AG08395 (cell line): ENCODE measurements around the gene ATAD3C.
"Not testable (repeated sequence)": the region's sequence is repeated elsewhere in the genome, so short reads cannot be mapped to it uniquely, and the experiment has no call there.

Source experiments
- DNase-seq: peaks from one replicate; pipeline ENCODE4 v3.0.0; 2012; ENCODE audit warnings: mixed read lengths, low spot score

The ATAD3C gene

DNA sequence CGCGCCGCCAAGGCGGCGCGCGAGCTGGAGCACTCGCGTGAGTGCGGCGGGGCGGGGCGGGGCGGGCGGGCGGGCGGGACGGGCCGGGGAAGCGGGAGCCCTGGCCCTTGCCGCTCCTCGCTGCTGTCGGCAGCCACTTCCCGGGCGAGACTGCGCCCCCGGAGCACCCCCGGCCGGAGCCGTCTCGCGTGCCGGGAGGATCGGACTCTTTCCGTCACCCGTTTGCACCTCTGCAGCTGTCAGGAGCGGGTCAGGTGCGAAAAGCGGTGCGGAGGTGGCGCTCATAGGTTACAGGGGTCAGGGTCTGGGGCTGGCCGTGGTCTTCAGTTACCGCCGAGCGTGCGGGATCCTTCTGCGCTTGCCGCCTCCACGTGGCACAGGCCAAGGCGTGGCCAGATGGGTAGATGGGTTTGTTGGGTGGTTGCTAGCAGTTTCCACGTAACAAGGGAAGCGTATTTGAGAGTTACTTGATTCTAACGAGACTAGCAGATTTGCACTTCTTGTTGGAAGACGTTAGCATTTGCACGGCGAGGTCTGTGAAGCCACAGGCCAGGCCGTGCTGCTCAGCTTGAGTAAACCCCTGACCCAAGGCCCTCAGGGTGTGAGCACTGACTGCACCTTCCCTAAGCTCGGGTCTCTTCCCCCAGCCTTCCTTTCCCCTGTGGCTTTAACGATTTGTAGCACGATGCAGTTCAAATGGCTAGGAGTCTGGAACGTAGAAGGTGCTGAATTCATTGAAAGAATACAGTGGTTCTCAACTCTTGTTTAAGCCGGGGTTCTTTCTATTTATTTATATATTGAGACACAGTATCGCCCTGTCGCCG lies 22.8 kb downstream of the ATAD3C start:
- DNase-seq, result peak; percentile 6

- DNase-seq, result not testable (repeated sequence)
Observed at GRCh38 chr1:1476011-1476410, 26.5 kb downstream of the ATAD3C start.

DNA sequence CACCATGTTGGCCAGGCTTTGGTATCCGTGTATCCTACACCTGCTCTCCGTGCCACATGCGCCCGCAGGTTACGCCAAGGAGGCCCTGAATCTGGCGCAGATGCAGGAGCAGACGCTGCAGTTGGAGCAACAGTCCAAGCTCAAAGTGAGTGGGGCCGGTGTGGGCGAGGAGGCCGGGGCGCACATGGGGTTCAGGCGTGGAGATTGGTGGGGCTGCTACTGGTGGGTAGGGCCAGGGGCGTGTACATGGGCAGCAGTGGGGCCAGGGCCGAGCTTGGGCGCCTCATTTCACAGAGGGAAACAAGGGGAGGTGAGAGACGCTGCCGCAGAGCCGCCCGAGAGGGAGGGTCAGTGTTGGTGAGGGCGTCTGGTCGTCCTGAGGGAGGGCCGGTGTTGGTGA lies 27.7 kb downstream of the ATAD3C start:
- no peak for DNase-seq

DNA sequence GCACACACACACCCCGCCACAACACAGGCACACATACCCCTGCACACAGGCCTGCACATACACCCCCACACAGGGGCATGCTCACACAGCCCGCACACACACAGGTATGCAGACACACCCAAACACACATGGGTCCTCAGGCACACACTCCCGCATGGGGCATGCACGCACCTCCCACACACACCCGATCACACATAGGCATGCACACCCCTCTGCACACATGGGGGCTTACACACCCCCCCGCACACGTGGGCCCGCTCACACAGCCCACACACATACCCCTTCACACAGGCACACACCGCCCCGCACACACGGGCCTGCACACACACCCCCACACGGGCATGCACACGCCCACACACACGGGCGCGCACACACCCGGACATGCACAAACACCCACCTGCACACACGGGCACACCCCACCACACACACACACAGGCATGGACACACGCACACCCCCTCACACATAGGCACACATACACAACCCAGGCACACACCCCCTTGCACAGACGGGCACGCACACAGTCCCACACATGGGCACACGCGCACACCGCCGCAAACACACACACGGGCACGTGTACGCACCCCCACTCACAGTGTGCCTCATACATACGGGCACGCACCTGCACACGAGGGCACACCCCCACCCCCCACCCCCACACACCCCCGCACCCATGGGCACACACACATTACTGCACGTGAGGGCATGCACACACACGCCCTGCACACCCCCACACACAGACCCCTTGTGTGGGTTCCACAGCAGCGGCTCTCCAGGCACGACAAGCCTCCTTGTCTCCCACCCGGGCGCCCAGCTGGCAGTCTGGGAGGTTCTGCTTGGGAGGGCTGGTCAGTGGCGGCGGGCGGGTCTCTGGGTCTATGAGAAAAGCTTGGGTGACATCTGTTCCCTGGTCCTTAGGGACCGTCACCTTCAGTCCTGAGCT lies 30.3 kb downstream of the ATAD3C start:
- no peak for DNase-seq

- not testable (repeated sequence) for DNase-seq
Observed at GRCh38 chr1:1480488-1480867, 31.0 kb downstream of the ATAD3C start.

DNA sequence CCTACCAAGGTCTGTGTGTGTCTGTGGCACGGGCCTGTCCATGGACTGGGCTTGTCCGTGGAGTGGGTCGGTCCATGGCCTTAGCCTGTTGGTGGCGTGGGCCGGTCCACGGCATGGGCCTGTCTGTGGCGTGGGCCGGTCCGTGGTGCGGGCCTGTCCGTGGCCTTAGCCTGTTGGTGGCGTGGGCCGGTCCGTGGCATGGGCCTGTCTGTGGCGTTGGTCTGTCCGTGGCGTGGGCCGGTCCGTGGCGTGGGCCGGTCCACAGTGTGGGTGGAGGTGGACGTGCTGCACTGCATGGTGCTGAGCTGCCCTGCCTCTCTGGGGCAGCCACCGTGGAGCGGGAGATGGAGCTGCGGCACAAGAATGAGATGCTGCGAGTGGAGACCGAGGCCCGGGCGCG lies 32.3 kb downstream of the ATAD3C start:
- DNase-seq, result not testable (repeated sequence)

DNA sequence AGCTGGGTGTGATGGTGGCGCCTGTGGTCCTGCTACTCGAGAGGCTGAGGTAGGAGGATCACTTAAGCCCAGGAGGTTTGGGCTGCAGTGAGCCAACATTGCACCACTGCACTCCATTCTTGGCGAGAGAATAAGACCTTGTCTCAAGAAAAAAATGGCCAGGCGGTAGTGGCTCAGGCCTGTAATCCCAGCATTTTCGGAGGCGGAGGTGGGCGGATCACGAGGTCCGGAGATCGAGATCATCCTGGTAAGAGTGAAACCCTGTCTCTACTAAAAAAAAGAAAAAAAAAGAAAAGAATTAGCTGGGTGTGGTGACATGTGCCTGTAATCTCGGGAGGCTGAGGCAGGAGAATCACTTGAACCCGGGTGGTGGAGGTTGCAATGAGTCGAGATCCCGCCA lies 33.4 kb downstream of the ATAD3C start:
- DNase-seq, result no peak

GRCh38 chr1:1483714-1484113 lies 34.2 kb downstream of the ATAD3C start:
- no peak for DNase-seq

DNA sequence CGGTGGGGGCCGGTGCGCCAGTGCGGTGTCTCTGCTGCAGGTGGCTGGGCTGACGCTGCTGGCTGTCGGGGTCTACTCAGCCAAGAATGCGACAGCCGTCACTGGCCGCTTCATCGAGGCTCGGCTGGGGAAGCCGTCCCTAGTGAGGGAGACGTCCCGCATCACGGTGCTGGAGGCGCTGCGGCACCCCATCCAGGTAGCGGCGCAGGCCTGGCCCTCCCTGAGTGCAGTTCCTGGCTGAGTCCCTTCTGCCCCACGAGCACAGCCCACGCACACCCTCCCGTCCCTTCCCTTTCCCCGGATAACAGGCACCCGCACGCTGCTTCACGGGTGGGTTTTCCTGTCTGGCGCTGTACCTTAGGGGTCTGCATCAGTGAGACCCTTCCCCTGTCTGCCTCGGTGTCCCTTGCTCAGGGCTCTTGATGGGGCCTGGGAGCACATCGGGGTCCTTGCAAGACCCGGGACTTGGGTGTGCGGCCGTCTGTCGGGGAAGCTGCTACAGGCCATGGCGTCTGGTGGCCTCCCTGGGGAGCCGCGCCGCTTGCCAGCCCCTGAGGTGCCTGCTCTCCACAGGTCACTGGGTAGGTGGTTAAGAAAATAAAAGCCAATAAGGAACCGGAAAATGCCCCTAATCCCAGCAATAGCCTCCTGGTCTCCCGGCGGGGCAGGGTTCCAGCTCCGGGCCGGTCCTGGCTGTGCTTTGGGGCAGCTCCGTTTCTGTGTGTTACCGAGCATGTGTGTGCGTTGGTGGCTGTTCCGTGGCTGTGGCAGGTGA lies 35.7 kb downstream of the ATAD3C start:
- not testable (repeated sequence) for DNase-seq

DNA sequence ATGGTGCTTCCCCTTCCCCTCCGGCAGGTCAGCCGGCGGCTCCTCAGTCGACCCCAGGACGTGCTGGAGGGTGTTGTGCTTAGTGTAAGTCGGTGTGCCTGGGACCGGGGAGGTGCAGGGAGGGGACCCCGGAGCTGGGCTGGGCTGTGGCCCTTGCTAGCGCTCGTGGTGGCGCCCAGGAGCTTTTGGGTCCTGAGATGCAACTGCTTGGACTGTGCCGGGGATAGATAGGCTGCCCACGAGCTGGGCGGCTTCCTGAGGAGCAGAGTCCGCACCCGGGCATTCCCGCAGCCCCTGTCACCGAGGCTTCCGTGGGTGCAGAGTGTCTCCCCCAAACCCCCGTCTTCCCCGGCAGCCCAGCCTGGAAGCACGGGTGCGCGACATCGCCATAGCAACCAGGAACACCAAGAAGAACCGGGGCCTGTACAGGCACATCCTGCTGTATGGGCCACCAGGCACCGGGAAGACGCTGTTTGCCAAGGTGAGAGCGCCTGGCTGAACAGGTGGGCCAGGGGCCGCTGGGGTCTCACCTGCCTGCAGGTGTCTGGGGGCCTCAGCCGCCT lies 36.3 kb downstream of the ATAD3C start:
- DNase-seq, result not testable (repeated sequence)

DNA sequence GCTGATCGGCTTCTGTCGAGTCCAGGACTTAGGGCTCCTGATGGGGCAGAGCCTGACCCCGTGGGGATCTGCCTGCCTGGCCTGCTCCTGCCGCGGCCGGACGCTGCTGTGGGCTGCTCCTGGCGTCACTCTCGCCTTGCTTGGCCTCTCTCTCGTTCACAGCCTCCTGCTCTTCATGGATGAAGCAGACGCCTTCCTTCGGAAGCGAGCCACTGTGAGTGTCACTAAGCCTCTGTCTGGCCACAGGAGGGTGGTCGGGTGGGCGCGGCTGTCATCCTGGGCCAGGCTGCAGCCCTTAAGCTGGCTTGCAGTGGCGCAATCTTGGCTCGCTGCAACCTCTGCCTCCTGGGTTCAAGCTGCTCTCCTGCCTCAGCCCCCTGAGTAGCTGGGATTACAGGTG lies 38.2 kb downstream of the ATAD3C start:
- DNase-seq, result no peak

- no peak for DNase-seq
Observed at GRCh38 chr1:1489231-1489630, 39.7 kb downstream of the ATAD3C start.

- DNase-seq, result no peak
Observed at GRCh38 chr1:1489861-1490260, 40.4 kb downstream of the ATAD3C start.

DNA sequence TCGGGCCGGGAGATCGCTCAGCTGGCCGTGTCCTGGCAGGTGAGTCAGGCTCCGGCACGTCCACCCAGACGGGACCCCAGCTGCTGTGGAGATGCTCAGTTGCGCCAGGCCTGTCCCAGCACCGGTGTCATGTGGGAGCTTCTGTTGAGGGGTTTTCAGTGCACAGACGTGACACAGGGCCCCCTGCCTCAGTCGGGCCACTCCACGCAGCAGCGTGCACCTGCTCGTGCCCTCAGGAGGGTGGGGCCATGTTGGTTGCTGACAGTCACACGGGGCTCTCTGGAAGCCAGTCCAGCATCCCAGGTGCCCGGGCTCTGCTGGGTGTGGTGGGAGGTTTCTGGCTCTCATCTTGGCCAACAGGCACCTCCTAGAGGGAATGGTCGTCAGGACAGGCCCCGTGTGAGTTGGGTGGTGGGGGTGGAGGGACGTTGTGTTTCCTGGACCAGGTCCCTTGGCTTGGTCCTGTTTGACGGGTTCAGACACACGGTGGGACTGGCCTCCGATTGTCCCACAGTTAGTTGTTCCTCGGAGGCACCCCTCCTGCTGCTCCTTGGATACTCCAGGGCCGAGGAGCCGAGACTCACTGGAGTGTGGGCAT lies 41.2 kb downstream of the ATAD3C start:
- DNase-seq, result no peak

DNA sequence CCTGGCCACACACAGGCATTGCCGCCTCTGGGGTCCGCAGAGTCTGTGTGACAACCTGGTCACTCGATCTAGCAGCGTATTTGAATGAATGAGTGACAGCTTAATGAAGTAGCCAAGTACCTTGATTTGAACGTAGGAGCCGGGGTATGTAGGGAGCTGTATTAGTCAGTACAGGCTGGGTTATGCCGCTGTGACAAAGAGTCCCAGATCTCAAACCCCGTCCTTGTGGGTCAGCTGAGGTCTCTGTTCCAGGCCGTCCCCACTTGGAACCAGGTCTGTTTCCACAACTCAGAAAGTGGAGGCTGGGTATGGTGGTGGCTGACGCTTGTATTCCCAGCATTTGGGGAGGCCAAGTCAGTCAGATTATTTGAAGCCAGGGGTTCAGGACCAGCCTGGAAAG lies 42.1 kb downstream of the ATAD3C start:
- DNase-seq, result no peak

GRCh38 chr1:1494311-1494710 lies 44.8 kb downstream of the ATAD3C start:
- DNase-seq, result not testable (repeated sequence)

DNA sequence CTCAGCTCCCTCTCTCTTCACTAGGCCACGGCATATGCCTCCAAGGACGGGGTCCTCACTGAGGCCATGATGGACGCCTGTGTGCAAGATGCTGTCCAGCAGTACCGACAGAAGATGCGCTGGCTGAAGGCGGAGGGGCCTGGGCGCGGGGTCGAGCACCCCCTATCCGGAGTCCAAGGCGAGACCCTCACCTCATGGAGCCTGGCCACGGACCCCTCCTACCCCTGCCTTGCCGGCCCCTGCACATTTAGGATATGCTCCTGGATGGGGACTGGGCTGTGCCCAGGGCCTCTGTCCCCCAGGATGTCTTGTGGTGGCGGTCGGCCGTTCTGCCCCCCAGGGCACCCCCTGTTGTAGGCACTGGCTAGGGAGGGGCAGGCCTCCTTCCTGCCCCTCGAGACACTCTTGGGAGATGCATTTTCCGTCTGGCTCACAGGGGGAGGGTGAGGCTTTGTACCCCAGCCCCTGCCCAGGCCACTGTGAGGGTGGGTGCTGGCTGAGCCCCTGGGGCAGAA lies 46.0 kb downstream of the ATAD3C start:
- not testable (repeated sequence) for DNase-seq

DNA sequence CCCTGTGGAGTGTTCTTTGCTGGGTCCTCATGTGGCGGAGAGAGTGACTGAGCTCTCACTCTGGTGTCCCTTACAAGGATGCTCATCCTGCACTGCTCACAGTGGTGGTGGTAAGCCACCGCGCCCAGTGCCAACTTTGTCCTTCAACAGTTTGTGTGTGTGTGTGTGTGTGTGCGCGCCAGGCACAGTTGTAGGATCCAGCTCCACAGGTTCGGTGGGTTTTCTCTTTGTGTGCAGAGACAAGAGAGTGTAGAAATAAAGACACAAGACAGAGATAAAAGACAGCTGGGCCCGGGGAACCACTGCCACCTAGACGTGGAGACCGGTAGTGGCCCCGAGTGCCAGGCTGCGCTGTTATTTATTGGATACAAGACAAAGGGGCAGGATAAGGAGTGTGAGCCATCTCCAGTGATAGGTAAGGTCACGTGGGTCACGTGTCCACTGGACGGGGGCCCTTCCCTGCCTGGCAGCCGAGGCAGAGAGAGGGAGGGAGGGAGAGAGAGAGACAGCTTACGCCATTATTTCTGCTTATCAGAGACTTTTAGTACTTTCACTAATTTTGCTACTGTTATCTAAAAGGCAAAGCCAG lies 55.4 kb downstream of the ATAD3C start:
- peak; percentile 25 for DNase-seq

GRCh38 chr1:1505366-1505798 lies 55.9 kb downstream of the ATAD3C start:
- not testable (repeated sequence) for DNase-seq

GRCh38 chr1:1505801-1506200 lies 56.3 kb downstream of the ATAD3C start:
- not testable (repeated sequence) for DNase-seq

DNA sequence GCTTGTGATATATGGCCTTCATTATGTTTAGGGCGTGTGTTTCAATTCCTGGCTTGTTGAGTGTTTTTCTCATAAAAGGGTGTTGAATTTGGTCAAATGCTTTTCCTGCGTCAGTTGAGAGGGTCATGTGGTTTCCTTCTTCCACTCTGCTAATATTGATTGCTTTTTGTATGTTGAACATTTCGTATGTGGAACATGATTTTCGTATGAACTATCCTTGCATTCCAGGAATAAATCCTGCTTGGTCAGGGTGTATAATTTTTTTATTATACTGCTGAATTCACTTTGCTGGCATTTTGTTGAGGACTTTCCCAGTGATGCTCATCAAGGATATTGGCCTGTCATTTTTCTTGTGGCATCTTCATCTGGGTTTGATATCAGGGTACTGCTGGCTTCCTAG lies 57.8 kb downstream of the ATAD3C start:
- DNase-seq, result no peak
